Omental fat pad (tissue), 4 donors: ENCODE results near the gene C10orf90. TPM values are rescaled to one million over a fixed set of nuclear protein-coding genes. Genes with fewer than 3 reads are reported as not detected.

Experiments used
- ATAC-seq: fragments of 150-250 bp; one replicate; pipeline ENCODE4 v1.9.1; 2016; ENCODE audit warnings: mild to moderate bottlenecking, moderate library complexity; ENCODE audit not compliant: low FRiP score
- DNase-seq: peaks from one replicate; pipeline ENCODE4 v3.0.0-alpha.2; 2019; ENCODE audit warnings: low spot score
- total RNA-seq, 4 donors: library from RNA; depleted of rRNA; stranded (reverse); fragments of >200 nt; gene quantifications; one replicate each; pipeline ENCODE4 v1.1.0, GENCODE V29; 2016
- TF ChIP-seq, protein P1 (sequence below), 3 donors: fragments of 450-650 bp; IDR thresholded peaks; one replicate each; pipeline ENCODE4 v1.5.1; 2016 to 2017; ENCODE audit warnings: antibody characterized with exemption in 3 of 3, mild to moderate bottlenecking in 3 of 3, moderate library complexity in 2 of 3

C10orf90 gene
- total RNA-seq, 4 donors from 2014 or later: 0.72 to 0.75 TPM; not detected in 2

DNA sequence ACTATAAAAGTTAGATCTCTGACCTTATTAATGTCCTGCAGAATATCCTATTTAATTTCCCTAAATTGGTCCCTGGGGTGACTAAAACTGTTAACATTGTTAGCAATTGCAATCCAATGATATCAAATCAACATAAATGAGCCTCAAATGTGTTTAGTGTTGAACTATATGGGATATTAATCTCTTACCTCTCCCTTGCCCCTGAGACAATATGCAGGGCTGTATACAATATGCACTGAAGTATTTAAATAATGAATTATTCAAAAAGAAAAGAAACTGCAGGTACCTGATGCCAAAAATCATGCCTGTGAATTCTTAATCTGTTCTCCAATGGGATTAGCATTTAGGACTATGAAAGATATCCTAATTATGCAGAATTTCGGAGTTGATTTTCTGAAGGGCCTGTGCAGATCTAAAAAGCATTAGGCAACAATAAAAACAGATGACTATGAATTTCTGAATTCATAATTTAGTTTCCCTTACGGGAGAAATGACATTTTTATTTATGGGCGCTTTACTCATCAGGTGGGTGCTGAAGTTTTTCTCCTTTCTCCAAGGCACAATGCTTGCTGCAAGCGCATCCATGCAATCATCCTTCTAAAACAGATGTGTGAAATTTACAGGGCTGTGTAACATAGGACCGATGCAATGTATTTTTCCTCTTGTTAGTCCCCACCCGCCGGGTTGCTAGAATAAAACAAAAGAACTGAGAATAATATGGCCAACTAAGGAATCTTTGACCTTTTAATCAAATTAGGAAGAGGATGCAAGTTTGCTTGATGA lies 5.4 kb upstream of the C10orf90 start:
- TF ChIP-seq, protein P1, sequence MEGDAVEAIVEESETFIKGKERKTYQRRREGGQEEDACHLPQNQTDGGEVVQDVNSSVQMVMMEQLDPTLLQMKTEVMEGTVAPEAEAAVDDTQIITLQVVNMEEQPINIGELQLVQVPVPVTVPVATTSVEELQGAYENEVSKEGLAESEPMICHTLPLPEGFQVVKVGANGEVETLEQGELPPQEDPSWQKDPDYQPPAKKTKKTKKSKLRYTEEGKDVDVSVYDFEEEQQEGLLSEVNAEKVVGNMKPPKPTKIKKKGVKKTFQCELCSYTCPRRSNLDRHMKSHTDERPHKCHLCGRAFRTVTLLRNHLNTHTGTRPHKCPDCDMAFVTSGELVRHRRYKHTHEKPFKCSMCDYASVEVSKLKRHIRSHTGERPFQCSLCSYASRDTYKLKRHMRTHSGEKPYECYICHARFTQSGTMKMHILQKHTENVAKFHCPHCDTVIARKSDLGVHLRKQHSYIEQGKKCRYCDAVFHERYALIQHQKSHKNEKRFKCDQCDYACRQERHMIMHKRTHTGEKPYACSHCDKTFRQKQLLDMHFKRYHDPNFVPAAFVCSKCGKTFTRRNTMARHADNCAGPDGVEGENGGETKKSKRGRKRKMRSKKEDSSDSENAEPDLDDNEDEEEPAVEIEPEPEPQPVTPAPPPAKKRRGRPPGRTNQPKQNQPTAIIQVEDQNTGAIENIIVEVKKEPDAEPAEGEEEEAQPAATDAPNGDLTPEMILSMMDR (IDR thresholded peaks at IDR 0.05): no peak
- ATAC-seq: no peak
- no peak for DNase-seq

DNA sequence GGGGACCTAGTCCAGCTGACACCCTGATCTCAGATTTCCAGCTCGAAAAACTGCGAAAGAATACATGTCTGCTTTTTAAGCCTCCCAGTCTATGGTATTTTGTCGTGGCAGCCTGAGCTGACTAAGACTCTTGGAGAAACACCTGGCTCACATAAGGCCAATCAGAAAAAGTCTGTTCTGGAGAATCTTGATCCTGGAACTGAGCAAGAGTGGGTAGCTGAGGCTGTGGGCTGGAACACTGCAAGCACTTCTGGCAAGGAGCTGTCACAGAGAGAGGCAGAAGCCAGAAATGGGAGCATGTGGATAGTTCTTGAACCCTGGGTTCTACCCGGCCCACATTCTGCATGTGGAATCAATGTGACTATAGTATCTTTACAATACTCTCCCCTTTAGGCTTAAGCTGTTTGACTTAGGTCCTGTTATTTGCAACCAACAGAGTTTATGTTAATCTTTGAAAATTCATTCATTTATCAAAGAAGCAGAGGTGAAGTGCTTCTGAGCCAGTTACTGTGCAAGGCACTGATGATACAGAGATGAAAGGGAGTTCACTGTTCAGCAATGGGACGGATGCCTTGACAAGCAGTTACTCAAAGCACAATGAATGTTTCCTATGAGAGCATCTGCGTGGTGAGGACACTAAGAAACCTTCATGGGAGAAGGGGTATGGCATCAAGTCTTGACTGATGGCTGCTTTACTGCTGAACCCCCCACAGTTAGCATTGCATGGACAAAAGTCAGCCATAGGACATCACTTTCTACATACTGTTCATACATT lies 4.4 kb upstream of the C10orf90 start:
- ATAC-seq (no peak), DNase-seq (no peak)
- TF ChIP-seq, protein P1 (IDR thresholded peaks at IDR 0.05): no peak

DNA sequence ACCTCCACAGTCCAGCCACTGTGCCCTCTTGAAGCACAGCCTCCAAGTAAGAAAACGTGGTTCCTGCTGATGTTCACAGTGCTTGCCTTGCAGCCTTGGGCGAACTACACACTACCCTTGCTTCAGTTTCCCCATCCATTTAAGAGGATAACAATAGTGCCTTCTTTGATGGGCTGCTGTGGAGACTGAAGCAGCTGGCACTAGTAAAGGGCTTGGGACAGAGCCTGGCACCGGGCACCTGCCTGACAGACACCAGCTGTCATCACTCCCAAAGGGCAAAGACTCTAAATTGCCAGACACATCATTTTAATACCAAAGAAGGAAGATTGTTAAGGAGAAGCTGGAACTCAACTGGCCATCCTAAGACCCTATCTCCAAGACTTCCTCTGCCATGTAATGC lies 3.1 kb upstream of the C10orf90 start:
- no peak for DNase-seq
- no peak for ATAC-seq
- TF ChIP-seq, protein P1 (IDR thresholded peaks at IDR 0.05): no peak

DNA sequence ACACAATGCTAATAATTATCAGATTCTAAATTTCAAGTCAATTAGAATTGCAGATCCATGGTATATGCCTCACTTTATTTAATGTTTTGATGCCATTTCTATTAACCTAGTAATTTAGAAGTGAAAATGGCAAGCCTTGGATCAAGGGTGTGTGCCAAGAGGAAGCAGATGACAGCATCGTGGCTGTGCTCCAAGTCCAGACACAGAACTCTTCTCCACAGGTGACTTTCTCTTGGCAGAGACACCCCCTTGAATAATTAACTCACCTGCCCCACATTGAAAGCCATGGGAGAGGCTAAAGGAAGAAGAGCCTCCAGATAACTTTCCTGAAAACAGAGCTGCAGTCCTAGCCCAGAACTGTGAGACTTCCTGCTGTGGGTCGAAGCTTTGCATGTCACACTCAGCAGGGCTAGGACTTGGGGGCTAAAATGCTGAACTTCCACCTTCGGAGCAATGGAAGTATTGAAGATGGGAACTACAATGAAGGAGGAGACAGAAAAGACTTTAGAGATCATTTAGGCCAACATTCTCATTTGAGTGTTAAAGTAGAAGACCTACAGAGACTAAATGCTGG lies 996 bp upstream of the C10orf90 start:
- TF ChIP-seq, protein P1 (IDR thresholded peaks at IDR 0.05): no peak
- ATAC-seq (no peak), DNase-seq (no peak)

DNA sequence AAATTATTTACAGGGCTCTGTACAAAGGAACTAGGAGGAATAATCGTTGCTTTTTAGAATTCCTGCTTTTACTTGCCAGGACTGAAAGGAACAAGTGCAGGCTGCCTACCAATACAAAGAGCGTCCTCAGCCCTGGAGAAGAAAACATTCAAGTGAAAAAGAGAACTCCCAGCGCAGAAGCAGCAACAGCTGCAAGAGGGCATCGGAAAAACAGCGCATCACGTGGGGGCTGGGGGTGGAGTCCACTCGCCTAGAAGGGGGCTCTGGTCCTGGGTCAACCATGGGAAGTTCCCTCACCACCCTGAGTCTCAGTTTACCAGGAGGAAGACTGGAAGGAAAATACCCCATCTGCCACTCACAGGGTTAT lies 385 bp upstream of the C10orf90 start:
- no peak for ATAC-seq
- TF ChIP-seq, protein P1 (IDR thresholded peaks at IDR 0.05): no peak

DNA sequence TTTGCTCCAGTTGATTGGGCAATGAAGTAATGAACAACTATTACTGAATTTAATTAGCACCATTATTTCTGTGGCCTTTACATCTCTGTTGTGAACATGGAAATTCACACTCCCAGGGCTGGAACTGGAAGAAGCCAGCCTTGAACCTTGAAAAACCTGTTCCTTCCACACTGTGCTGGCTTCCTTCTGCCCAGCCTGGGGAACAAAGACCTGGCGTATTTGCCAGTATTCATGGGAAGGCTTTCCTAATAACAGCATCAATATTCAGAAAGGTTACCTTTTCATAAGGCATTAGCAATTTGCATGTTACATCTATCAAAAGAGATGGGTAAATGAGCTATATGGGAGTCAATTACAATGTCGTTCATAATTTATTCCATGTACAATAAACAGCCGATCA lies 1.3 kb downstream of the C10orf90 start:
- DNase-seq (no peak), ATAC-seq (no peak)
- TF ChIP-seq, protein P1 (IDR thresholded peaks at IDR 0.05): no peak

More for the DNA sequence above, 385 bp upstream of the C10orf90 start:
- DNase-seq: no peak
